ENCODE data around the gene HOXD12.

- TF ChIP-seq EP300 (IDR thresholded peaks at IDR 0.05; ENCODE audit: low read depth) (no peak), POLR2A (IDR thresholded peaks at IDR 0.05) (no peak)
- TF ChIP-seq, protein P1, sequence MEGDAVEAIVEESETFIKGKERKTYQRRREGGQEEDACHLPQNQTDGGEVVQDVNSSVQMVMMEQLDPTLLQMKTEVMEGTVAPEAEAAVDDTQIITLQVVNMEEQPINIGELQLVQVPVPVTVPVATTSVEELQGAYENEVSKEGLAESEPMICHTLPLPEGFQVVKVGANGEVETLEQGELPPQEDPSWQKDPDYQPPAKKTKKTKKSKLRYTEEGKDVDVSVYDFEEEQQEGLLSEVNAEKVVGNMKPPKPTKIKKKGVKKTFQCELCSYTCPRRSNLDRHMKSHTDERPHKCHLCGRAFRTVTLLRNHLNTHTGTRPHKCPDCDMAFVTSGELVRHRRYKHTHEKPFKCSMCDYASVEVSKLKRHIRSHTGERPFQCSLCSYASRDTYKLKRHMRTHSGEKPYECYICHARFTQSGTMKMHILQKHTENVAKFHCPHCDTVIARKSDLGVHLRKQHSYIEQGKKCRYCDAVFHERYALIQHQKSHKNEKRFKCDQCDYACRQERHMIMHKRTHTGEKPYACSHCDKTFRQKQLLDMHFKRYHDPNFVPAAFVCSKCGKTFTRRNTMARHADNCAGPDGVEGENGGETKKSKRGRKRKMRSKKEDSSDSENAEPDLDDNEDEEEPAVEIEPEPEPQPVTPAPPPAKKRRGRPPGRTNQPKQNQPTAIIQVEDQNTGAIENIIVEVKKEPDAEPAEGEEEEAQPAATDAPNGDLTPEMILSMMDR (IDR thresholded peaks at IDR 0.05) = no peak
Measured at GRCh38 chr2:176122052-176122682, 22.6 kb downstream of the HOXD12 start.

All from transverse colon (tissue), 3 donors.